NCI-H345 treated with DMSO at 0.1 percent for 48 hours (cell line): ENCODE measurements around the gene TMEM41B.
"Not testable (repeated sequence)": the region's sequence is repeated elsewhere in the genome, so short reads cannot be mapped to it uniquely, and the experiment has no call there.

ENCODE experiments used
- DNase-seq: peaks from one replicate; lab custom pipeline; 2025; ENCODE audit not compliant: unreplicated experiment; lab: John Stamatoyannopoulos, UW

Gene TMEM41B

DNA sequence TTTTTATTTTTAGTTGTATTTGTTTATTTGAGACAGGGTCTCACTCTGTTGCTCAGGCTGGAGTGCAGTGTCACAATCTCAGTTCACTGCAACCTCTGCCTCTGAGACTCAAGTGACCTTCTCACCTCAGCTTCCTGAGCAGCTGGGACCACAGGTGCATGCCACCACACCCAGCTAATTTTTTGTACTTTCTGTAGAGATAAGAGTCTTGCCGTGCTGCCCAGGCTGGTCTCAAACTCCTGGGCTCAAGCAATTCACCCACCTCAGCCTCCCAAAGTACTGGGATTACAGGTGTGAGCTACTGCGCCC is 53.6 kb downstream of the TMEM41B start:
- DNase-seq, result not testable (repeated sequence)

DNA sequence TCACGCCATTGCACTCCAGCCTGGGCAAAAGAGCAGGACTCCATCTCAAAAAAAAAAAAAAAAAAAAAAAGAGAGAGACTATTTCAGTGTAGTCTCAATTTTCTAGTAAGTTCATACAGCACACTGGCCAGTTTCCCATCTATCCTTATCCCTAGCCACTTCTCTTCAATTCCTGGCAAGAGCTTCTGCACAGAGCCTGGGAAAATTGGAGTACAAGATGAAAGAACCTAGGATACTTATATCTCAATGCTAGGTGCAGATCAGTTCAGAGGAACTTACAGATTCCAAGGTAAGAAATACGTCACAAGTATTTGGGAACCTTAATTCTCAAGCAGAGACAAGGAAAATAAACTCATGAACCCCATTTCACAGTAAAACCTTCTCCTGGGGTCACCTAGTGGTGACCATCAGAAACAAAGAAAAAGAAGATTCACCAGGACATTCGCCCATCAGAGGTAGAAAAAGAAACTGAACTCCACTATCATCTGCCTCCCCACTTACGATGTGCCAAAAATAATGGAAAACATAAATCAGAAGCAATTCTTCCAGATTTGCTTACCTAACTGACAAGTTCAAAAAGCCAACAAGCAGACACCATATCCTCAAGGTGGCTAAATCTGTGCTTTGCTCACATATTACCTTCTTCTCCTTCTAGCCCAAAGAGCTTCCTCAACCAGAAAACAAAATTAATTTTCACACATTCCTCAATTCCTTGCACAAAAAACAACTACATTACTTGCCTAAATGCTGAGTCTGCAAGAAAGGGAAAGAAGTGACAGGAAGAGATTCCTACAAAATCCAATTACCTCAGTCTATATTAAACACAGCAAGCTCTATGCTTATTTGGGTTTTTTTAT is 54.2 kb downstream of the TMEM41B start:
- DNase-seq, result no peak

DNA sequence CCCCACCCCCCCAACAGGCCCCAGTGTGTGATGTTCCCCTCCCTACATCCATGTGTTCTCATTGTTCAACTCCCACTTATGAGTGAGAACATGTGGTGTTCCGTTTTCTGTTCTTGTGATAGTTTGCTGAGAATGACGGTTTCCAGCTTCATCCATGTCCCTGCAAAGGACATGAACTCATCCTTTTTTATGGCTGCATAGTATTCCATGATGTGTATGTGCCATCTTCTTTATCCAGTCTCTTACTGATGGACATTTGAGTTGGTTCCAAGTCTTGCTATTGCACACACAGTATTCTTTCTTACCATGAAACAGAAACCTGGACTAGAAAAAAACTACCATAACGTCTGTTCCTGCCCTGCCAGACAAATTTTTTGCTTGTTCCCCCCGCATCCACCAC is 56.1 kb downstream of the TMEM41B start:
- DNase-seq, result not testable (repeated sequence)

GRCh38 chr11:9254416-9254815 is 60.0 kb downstream of the TMEM41B start:
- no peak for DNase-seq

DNA sequence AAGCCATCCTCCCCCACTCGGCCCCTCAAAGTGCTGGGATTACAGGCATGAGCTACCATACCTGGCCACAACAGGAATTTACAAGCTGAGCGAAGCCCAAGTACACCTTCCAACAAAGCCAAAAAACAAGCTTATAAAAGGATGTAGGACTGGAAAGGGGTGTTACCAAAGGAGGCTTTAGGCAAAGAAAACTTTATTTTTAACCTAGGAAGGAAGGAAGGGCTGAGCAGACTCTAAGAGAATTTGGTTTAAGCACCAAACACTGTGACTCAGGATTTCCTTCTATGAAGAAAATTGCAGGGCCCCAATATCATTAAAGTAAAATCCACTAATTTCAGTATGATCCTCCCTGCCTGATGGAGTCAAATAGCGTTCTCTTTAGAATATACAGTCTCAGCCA is 61.3 kb downstream of the TMEM41B start:
- DNase-seq, result no peak

- DNase-seq, result no peak
These were observed 63.1 kb downstream of the TMEM41B start for GRCh38 chr11:9251311-9251710.

DNA sequence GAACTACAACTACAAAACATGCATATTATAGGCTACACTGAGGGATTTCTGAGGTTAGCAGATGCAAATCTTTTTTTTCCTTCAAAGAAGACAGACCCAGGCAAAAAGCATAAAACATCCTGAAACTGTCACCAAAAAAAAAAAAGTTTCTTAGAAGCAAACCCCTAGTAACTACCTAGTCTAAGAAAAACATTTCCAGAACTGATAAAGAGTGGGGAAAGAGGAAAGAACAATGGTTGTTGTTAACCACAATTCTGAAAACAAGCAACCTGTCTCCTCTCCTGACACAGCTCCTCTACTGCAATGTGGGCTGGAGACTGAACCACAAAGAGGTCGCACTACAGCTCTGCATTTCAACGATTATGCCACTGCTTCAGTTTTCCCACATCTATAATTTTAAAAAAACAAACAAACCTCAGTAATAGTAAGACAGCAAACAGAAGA is 64.2 kb downstream of the TMEM41B start:
- no peak for DNase-seq

- no peak for DNase-seq
These were observed 65.1 kb downstream of the TMEM41B start for GRCh38 chr11:9249252-9249651.

DNA sequence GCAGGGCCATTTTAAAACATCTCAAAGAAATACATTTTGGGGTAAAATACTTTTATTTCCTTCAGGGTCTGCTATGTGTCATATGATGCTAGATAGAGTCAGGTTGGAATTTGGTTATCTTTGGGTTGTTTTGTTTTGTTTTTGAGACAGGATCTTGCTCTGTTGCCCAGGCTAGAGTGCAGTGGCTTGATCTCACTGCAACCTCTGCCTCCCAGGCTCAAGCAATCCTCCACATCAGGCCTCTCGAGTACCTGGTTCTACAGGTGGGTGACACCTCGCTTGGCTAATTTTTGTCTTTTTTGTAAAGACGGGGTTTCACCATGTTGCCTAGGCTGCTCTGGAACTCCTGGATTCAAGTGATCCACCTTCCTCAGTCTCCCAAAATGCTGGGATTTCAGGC is 66.5 kb downstream of the TMEM41B start:
- DNase-seq, result no peak

DNA sequence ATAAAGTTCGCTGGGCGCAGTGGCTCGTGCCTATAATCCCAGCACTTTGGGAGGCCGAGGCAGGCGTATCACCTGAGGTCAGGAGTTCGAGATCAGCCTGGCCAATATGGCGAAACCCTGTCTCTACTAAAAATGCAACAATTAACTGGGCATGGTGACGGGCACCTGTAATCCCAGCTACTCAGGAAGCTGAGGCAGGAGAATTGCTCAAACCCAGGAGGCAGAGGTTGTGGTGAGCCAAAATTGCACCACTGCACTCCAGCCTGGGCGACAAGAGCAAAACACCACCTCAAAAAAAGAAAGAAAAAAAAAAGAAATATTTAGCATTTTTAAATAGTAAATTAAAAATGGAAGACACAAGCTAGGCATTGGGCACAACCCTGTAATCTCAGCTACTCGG is 78.2 kb downstream of the TMEM41B start:
- DNase-seq, result not testable (repeated sequence)

DNA sequence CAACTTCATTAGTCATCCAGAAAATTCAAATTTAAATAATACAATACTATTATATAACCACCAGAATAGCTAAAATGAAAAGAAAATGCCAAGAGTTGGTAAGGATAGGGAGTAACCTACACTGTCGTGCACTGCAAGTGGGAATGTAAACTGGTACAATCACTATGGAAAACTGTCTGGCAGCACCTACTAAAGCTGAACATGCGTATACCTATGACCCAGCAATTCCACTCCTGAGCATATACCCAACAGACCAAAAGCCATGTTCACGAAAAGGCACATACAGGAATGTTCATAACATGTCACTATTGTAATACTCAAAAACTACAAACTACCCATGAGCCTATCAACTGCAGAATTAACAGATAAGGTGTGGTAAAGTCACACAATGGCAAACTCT is 81.9 kb downstream of the TMEM41B start:
- no peak for DNase-seq

GRCh38 chr11:9231848-9232177 is 82.6 kb downstream of the TMEM41B start:
- DNase-seq, result no peak
